DOHH2 (cell line): ENCODE measurements around the gene SPRR1A.

Source experiments
- H3F3A ChIP-seq: fragments of 200-600 bp; sonication (generic), shearing (Covaris generic); 2 replicates; pipeline ENCODE4 v1.6.0; 2016; ENCODE audit warnings: antibody characterized with exemption, mild to moderate bottlenecking; ENCODE audit not compliant: control insufficient read depth, insufficient read depth
- H3K27ac ChIP-seq: fragments of 200-600 bp; sonication (generic); 2 replicates; pipeline ENCODE4 v1.5.1; 2014; ENCODE audit warnings: low read depth, mild to moderate bottlenecking, low read length, moderate library complexity
- H3K27me3 ChIP-seq: fragments of 200-600 bp; sonication (generic); 2 replicates; pipeline ENCODE4 v1.6.1; 2014; ENCODE audit warnings: mild to moderate bottlenecking, low read length, mixed read lengths; ENCODE audit not compliant: control insufficient read depth
- H3K36me3 ChIP-seq: fragments of 200-600 bp; sonication (generic); 2 replicates; pipeline ENCODE4 v1.6.1; 2014; ENCODE audit warnings: mild to moderate bottlenecking, low read length, moderate library complexity, mixed read lengths; ENCODE audit not compliant: control insufficient read depth
- H3K4me1 ChIP-seq: fragments of 200-600 bp; sonication (generic); 2 replicates; pipeline ENCODE4 v1.6.1; 2014; ENCODE audit warnings: mild to moderate bottlenecking, low read length, mixed read lengths; ENCODE audit not compliant: control insufficient read depth
- H3K4me2 ChIP-seq: fragments of 200-600 bp; sonication (generic); 2 replicates; pipeline ENCODE4 v1.6.0; 2014; ENCODE audit warnings: mild to moderate bottlenecking, low read length, moderate library complexity
- H3K4me3 ChIP-seq: fragments of 200-600 bp; sonication (generic); 2 replicates; pipeline ENCODE4 v1.5.1; 2014; ENCODE audit warnings: mild to moderate bottlenecking, low read length, mixed read lengths
- H3K79me2 ChIP-seq: fragments of 200-600 bp; sonication (generic); 2 replicates; pipeline ENCODE4 v1.6.1; 2014; ENCODE audit warnings: mild to moderate bottlenecking, low read length, mixed read lengths; ENCODE audit not compliant: control insufficient read depth
- H3K9me2 ChIP-seq: fragments of 200-600 bp; sonication (generic); replicated peaks from 2 replicates; pipeline ENCODE4 v1.6.1; 2014; ENCODE audit warnings: mild to moderate bottlenecking, low read length, mixed read lengths; ENCODE audit not compliant: control insufficient read depth
- H3K9me3 ChIP-seq: fragments of 200-600 bp; sonication (generic); 2 replicates; pipeline ENCODE4 v1.6.1; 2014; ENCODE audit warnings: antibody characterized with exemption, low read length, mixed read lengths; ENCODE audit not compliant: control insufficient read depth, insufficient read depth
- H4K20me1 ChIP-seq: fragments of 200-600 bp; sonication (generic); 2 replicates; pipeline ENCODE4 v1.6.0; 2014; ENCODE audit warnings: low read depth, mild to moderate bottlenecking, antibody characterized with exemption, low read length, moderate library complexity; ENCODE audit not compliant: control insufficient read depth, insufficient read depth
- CTCF ChIP-seq: fragments of 200-600 bp; sonication (generic); IDR thresholded peaks from one replicate; pipeline ENCODE4 v1.5.1; 2014; ENCODE audit warnings: antibody characterized with exemption, mild to moderate bottlenecking, low read depth, low read length; ENCODE audit not compliant: poor library complexity, severe bottlenecking
- EZH2phosphoT487 ChIP-seq: fragments of 200-600 bp; sonication (generic); IDR thresholded peaks from 2 replicates; pipeline ENCODE4 v1.6.1; 2017; ENCODE audit warnings: borderline replicate concordance, mild to moderate bottlenecking, antibody characterized with exemption, low read length, moderate library complexity, mixed read lengths

The SPRR1A gene

DNA sequence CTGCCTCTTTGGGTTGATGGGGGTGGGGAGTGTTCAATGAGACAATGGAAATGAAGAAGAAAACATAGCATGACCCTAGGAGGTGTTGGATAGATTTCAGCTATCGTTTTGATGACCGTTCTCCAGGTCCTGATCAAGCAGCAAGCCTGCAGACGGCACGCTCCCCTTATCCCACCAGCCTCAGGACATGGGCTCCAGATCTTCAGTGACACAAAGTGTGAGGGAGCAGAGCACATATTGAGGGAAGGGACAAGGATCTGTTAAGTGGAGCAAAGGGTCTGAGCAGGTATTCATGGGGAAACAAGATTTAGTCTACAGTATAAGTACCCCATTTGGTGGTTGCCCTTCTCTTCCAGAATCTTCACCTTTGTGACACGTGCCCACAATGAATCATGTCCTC, 32.2 kb upstream of the SPRR1A start:
- no peaks in the 10 kb centered on the region for H3K36me3 ChIP-seq
- TF ChIP-seq EZH2phosphoT487 = no peak
- no peak for TF ChIP-seq CTCF
- H3K27ac ChIP-seq = no peak overlapping the region

DNA sequence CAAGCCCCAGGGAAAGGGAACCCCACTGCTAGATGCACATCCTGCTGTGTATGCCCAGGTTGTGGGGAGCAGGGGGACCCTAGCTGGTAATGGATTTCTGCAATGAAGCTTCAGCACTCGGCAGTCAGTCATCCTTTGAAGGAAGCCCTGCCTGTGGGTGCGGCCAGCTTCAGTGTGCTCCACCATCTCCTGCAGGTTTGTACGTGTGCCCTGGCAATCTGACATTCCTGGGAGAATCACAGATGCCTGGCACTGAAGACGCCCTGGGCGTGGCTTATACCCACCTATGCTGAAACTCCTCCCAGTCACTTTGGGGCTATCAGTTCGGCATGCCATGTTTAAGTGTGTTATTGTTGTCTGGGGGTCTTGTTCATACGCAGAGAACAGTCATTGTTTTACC, 30.1 kb upstream of the SPRR1A start:
- H4K20me1 ChIP-seq = no peaks in the 10 kb centered on the region
- H3F3A ChIP-seq = no peaks in the 10 kb centered on the region
- no peak overlapping the region for H3K27ac ChIP-seq
- no peak overlapping the region for H3K4me3 ChIP-seq
- no peaks in the 10 kb centered on the region for H3K79me2 ChIP-seq
- H3K9me3 ChIP-seq = no peaks in the 10 kb centered on the region
- no peaks in the 10 kb centered on the region for H3K9me2 ChIP-seq
- no peak for TF ChIP-seq EZH2phosphoT487
- TF ChIP-seq CTCF = no peak
- no peaks in the 10 kb centered on the region for H3K36me3 ChIP-seq
- H3K4me1 ChIP-seq = no peaks in the 10 kb centered on the region
- H3K4me2 ChIP-seq = no peak overlapping the region
- H3K27me3 ChIP-seq = no peaks in the 10 kb centered on the region

More for the DNA sequence above, 32.2 kb upstream of the SPRR1A start:
- H3K79me2 ChIP-seq = no peaks in the 10 kb centered on the region
- H3F3A ChIP-seq = no peaks in the 10 kb centered on the region
- no peaks in the 10 kb centered on the region for H4K20me1 ChIP-seq
- H3K27me3 ChIP-seq = no peaks in the 10 kb centered on the region
- no peaks in the 10 kb centered on the region for H3K9me3 ChIP-seq
- no peak overlapping the region for H3K4me3 ChIP-seq
- H3K9me2 ChIP-seq = no peaks in the 10 kb centered on the region
- H3K4me2 ChIP-seq = no peak overlapping the region
- H3K4me1 ChIP-seq = no peaks in the 10 kb centered on the region

DNA sequence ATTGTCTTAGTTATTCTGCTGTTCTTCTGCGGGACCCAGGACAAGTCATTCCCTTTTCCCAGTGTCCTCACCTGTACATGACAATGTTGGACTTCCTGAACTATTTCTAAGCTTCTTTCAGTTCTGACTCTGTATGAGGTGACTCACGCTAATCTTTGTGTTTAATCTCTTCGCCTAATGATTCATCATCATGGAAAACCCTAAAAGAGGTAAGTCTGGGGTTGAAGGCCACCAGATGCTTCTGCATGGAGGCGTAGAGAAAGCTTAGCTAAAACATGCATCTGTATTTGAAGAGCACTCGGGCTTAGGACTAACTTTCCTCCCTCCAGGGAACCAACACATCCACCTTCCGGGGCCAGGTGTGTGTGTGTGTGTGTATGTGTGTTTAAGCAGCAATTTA, 29.4 kb upstream of the SPRR1A start:
- no peak overlapping the region for H3K4me3 ChIP-seq
- H3K36me3 ChIP-seq = no peaks in the 10 kb centered on the region
- H3K27me3 ChIP-seq = no peaks in the 10 kb centered on the region
- no peak overlapping the region for H3K4me2 ChIP-seq
- H3K9me3 ChIP-seq = no peaks in the 10 kb centered on the region
- H3K79me2 ChIP-seq = no peaks in the 10 kb centered on the region
- no peaks in the 10 kb centered on the region for H3K9me2 ChIP-seq
- H3K4me1 ChIP-seq = no peaks in the 10 kb centered on the region
- no peaks in the 10 kb centered on the region for H4K20me1 ChIP-seq
- TF ChIP-seq EZH2phosphoT487 (no peak), CTCF (no peak)
- no peak overlapping the region for H3K27ac ChIP-seq
- no peaks in the 10 kb centered on the region for H3F3A ChIP-seq

GRCh38 chr1:152957561-152957960, 26.3 kb upstream of the SPRR1A start:
- TF ChIP-seq EZH2phosphoT487 (no peak), CTCF (no peak)
- Histone ChIP-seq H3K4me1 (no peaks in the 10 kb centered on the region), H3K27me3 (no peaks in the 10 kb centered on the region), H3K27ac (no peak overlapping the region), H3F3A (no peaks in the 10 kb centered on the region), H3K4me2 (no peak overlapping the region), H3K9me3 (no peaks in the 10 kb centered on the region), H3K36me3 (no peaks in the 10 kb centered on the region), H3K9me2 (no peaks in the 10 kb centered on the region), H4K20me1 (no peaks in the 10 kb centered on the region), H3K79me2 (no peaks in the 10 kb centered on the region), H3K4me3 (no peak overlapping the region)
